Stimulated activated CD8-positive, alpha-beta memory T cell treated with anti-CD3 and anti-CD28 coated beads, Interleukin-12 subunit alpha, Interleukin-12 subunit beta, amount 100 ng/mL, for 24 hours (primary cell): ENCODE data around the gene KRTAP1-3.
"Not testable (repeated sequence)": the region's sequence is repeated elsewhere in the genome, so short reads cannot be mapped to it uniquely, and the experiment has no call there.

Experiments used
- DNase-seq: peaks from one replicate; pipeline ENCODE4 v3.0.0-alpha.2; 2020; ENCODE audit errors: extremely low read depth

The KRTAP1-3 gene

GRCh38 chr17:41010441-41010840 lies 24.2 kb downstream of the KRTAP1-3 start:
- DNase-seq = no peak

GRCh38 chr17:41009936-41010335 lies 24.7 kb downstream of the KRTAP1-3 start:
- DNase-seq = no peak

GRCh38 chr17:41009301-41009760 lies 25.3 kb downstream of the KRTAP1-3 start:
- no peak for DNase-seq

GRCh38 chr17:41008811-41009210 lies 25.9 kb downstream of the KRTAP1-3 start, which contains the start of gene KRTAP3-1:
Gene KRTAP3-1, minus strand, starts transcription at chr17:41009128. Its CDS starts 54 bp downstream, at chr17:41009074.
- no peak for DNase-seq

DNA sequence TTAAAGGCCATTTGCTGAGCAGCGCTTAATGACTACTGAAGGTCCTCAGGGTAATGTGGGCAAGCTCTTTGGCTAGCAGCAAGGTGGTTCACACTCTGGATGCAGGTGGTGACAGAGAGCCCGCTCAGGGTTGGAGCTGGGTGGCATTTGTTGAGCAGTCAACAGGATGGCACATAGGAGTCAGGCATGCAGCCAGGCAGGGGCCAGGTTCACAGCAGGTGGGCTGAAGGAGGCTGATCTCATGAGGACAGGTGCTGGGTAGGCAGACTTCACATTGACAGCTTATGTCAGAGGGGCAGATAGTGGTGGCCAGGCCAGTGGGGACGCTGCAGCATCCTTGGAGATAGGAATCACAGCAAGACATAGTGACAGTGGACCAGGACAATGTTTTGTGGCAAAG lies 30.3 kb downstream of the KRTAP1-3 start:
- DNase-seq = no peak

DNA sequence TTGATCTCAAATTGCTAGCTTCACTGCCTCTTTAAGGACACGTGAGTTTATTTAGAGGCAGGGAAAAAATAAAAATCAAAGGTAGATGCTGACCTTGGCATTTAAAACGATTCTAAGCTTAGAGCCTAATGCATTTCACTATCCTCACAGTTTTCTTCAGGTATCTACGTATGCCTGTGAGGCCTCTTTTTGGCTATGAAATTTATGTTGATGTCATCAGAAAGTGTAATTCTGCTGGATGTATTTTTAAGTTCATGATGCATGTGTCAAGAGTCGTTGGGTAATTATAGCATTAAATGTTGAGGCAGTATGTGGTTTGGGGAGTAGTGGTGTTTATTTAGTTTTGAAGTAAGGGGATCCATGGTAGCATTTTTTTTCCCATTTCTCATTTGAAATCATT lies 30.7 kb downstream of the KRTAP1-3 start:
- no peak for DNase-seq

GRCh38 chr17:41002814-41003213 lies 31.9 kb downstream of the KRTAP1-3 start:
- no peak for DNase-seq

GRCh38 chr17:41001795-41002194 lies 32.9 kb downstream of the KRTAP1-3 start:
- DNase-seq = no peak

- DNase-seq = not testable (repeated sequence)
Observed at GRCh38 chr17:40999563-40999962, 35.1 kb downstream of the KRTAP1-3 start, which contains the start of gene KRTAP3-2. Gene KRTAP3-2, minus strand, starts transcription at chr17:40999906. Its CDS starts 53 bp downstream, at chr17:40999853.

DNA sequence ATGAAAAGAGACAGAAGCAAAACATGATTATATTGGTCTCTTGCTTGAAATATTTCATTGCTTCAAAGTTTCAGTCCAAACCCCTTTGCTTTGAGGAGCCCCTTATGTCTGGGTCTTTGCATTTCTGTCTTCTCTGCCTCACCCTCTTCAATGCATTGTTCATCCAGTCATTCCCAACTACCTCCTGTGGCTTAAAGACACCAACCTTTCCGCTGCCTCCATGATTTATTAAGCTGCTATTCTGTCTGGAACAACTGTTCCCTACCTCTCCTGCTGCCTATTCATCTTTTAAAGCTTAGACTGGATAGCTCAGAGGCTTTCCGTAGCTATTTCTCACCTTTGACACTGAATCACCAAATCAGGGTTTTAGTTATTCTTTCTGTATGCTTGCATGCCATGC lies 37.3 kb downstream of the KRTAP1-3 start:
- no peak for DNase-seq

- DNase-seq = no peak
Observed at GRCh38 chr17:40996829-40997228, 37.8 kb downstream of the KRTAP1-3 start.

DNA sequence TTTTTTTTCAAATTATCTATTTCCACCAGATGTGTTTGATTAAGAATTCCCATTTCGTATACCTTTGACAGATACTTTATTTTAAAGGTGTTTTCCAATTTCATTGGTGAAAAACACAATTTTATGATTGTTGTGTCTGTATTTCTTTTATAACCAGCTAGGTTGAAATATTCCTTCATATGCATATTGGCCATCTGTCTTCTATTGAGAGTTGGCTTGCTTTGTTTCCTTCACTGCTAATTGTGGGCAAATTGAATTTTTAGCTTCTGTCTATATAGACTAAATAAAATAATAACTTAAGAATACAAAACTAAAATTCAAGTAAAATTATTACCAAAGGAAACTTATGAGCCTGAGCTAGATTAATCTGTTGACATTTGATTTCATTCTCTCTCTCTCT lies 39.6 kb downstream of the KRTAP1-3 start:
- DNase-seq = no peak

GRCh38 chr17:40993839-40994238 lies 40.8 kb downstream of the KRTAP1-3 start, which contains the start of gene KRTAP3-3:
Gene KRTAP3-3, minus strand, starts transcription at chr17:40994164. Its CDS starts 67 bp downstream, at chr17:40994097.
- no peak for DNase-seq

GRCh38 chr17:40993084-40993483 lies 41.6 kb downstream of the KRTAP1-3 start:
- no peak for DNase-seq

DNA sequence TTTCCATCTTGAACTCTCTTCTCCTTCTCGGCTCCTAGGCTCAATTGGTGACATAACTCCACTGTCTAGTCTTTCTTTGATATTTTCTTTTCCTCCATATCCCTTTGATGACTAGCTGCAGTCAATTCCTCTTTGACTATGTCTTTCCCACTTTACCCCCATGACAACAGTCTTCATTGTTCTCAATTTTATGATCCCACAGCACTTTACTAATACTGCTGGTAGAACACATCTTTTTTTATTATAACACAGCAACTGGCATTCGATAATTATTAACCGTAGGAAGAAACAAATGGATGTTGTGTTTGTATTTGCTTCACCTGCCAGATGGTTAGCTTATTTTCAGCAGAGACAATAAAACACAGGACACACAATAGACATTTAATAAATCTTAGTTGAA lies 42.0 kb downstream of the KRTAP1-3 start:
- no peak for DNase-seq

DNA sequence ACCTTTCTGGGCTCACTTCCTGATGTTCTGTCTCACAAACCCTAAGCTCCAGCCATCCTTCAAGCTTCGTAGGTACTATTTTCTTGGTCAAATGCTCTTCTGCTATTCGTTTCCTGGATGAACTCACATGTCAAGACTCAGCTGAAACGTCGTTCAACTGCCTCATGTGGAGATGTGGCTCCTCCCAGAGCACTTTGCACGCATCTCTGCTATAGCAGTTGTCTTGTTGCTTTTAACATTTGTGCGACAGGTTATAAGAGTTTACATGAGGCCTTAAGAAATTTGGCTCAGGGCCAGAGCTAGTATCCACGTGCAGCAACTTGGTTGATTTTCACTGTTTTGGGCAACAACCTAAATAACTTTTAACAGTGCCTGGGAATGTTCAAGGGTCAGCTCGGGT lies 47.8 kb downstream of the KRTAP1-3 start:
- no peak for DNase-seq

DNA sequence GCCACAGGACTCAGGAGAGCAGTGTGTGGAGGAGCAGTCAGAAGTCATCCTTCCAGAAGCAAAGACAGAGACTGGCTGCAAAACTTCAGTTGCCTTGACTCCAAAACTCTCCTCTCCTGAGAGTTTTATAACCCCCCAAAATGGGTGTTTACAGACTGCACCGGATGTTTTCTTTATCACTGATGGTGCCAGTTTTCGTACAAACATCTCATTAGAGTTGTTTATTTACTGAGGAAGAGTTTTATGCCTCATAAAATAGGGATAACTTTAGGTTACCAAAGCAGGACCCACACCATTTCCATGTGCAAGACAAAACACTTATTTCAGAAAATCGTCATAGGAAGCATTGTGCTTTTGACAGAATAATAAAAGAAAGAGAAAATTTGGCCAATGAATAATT lies 50.4 kb downstream of the KRTAP1-3 start, which contains the start of gene KRT40:
TSS of gene KRT40 (minus strand) at position 101 of the 400 bp plus-strand sequence. CDS start at position 48, 53 bp downstream.
- no peak for DNase-seq
